ENCODE results near the gene SLC26A11.
"Not testable (repeated sequence)": the region's sequence is repeated elsewhere in the genome, so short reads cannot be mapped to it uniquely, and the experiment has no call there.

The SLC26A11 gene

GRCh38 chr17:80219763-80220053 is 519 bp upstream of the SLC26A11 start:
- no peak for DNase-seq

GRCh38 chr17:80220736-80221215 is 549 bp downstream of the SLC26A11 start:
- DNase-seq: no peak

GRCh38 chr17:80221351-80222105 is 1.3 kb downstream of the SLC26A11 start:
- DNase-seq: no peak

- no peak for DNase-seq
These were observed 2.3 kb downstream of the SLC26A11 start for GRCh38 chr17:80222376-80223141.

GRCh38 chr17:80223142-80223815 is 3.1 kb downstream of the SLC26A11 start:
- DNase-seq: no peak

- no peak for DNase-seq
These were observed 3.7 kb downstream of the SLC26A11 start for GRCh38 chr17:80223838-80224497.

GRCh38 chr17:80224683-80225082 is 4.5 kb downstream of the SLC26A11 start:
- no peak for DNase-seq

- DNase-seq: no peak
These were observed 5.0 kb downstream of the SLC26A11 start for GRCh38 chr17:80225230-80225629.

GRCh38 chr17:80227156-80227555 is 6.9 kb downstream of the SLC26A11 start:
- no peak for DNase-seq

GRCh38 chr17:80227666-80228065 is 7.4 kb downstream of the SLC26A11 start:
- no peak for DNase-seq

- DNase-seq: no peak
These were observed 8.2 kb downstream of the SLC26A11 start for GRCh38 chr17:80228477-80228876.

GRCh38 chr17:80229011-80229410 is 8.8 kb downstream of the SLC26A11 start:
- DNase-seq: no peak

GRCh38 chr17:80232438-80232837 is 12.2 kb downstream of the SLC26A11 start:
- no peak for DNase-seq

- DNase-seq: no peak
These were observed 13.0 kb downstream of the SLC26A11 start for GRCh38 chr17:80233202-80233601.

- DNase-seq: no peak
These were observed 16.7 kb downstream of the SLC26A11 start for GRCh38 chr17:80236911-80237310.

GRCh38 chr17:80237386-80237785 is 17.2 kb downstream of the SLC26A11 start:
- DNase-seq: no peak

- no peak for DNase-seq
These were observed 22.3 kb downstream of the SLC26A11 start for GRCh38 chr17:80242505-80242904.

- no peak for DNase-seq
These were observed 23.6 kb downstream of the SLC26A11 start for GRCh38 chr17:80243526-80244433.

- DNase-seq: not testable (repeated sequence)
These were observed 24.2 kb downstream of the SLC26A11 start for GRCh38 chr17:80244448-80244847.

GRCh38 chr17:80244871-80245509 is 24.8 kb downstream of the SLC26A11 start:
- no peak for DNase-seq

GRCh38 chr17:80245566-80246265 is 25.5 kb downstream of the SLC26A11 start:
- DNase-seq: no peak

All from NCI-H748 treated with DMSO at 0.1 percent for 48 hours (cell line).